ENCODE results near the gene XIRP1.

- TF ChIP-seq CTCF (conservative IDR thresholded peaks at IDR 0.05; ENCODE audit: low read length), result no peak
- no peak for TF ChIP-seq EZH2phosphoT487 (IDR thresholded peaks at IDR 0.05; ENCODE audit: borderline replicate concordance)
Measured at GRCh38 chr3:39139442-39139841, 53.0 kb downstream of the XIRP1 start.

Data from Loucy (cell line).